Fibroblast of lung (primary cell): Measurements from ENCODE around the gene GEMIN8. TPM values are rescaled to one million over a fixed set of nuclear protein-coding genes. Genes with fewer than 3 reads are reported as not detected.

Experiments used
- DNase-seq, 2 donors: peaks; one replicate each; pipeline versions ENCODE4 v3.0.0 to v3.0.0-alpha.2; 2010; ENCODE audit warnings: low read depth in 2 of 2
- H2AFZ ChIP-seq: 2 replicates; pipeline ENCODE4 v1.5.1; 2012; ENCODE audit warnings: low read length, control low read depth, inconsistent platforms
- H3K27ac ChIP-seq: 2 replicates; pipeline ENCODE4 v1.5.1; 2011; ENCODE audit warnings: low read length, control low read depth; ENCODE audit not compliant: insufficient read depth
- H3K27me3 ChIP-seq: 2 replicates; pipeline ENCODE4 v1.5.1; 2011; ENCODE audit warnings: mild to moderate bottlenecking, low read length; ENCODE audit not compliant: control insufficient read depth, insufficient read depth
- H3K36me3 ChIP-seq: 2 replicates; pipeline ENCODE4 v1.5.1; 2011; ENCODE audit warnings: low read length; ENCODE audit not compliant: control insufficient read depth, insufficient read depth
- H3K4me1 ChIP-seq: 2 replicates; pipeline ENCODE4 v1.5.1; 2011; ENCODE audit warnings: low read length; ENCODE audit not compliant: control insufficient read depth, insufficient read depth; ENCODE audit errors: extremely low read depth
- H3K4me2 ChIP-seq: 2 replicates; pipeline ENCODE4 v1.5.1; 2011; ENCODE audit warnings: low read length, control low read depth; ENCODE audit not compliant: insufficient read depth; ENCODE audit errors: extremely low read depth
- H3K4me3 ChIP-seq, 4 experiments: fragments of 200-600 bp in 1 of 4; sonication (generic) in 1 of 4; replicated peaks in 1 of 4; 2 replicates each; pipeline ENCODE4 v1.5.1; 2011 to 2016; ENCODE audit warnings: low read length in 4 of 4, low read depth in 3 of 4, mild to moderate bottlenecking in 3 of 4, control low read depth in 2 of 4, inconsistent platforms in 1 of 4, mixed read lengths in 1 of 4; ENCODE audit not compliant: insufficient read depth in 1 of 4; ENCODE audit errors: control extremely low read depth in 1 of 4
- H3K79me2 ChIP-seq: 2 replicates; pipeline ENCODE4 v1.5.1; 2012; ENCODE audit warnings: mild to moderate bottlenecking, low read length, inconsistent platforms; ENCODE audit not compliant: control insufficient read depth, insufficient read depth
- H3K9ac ChIP-seq: 2 replicates; pipeline ENCODE4 v1.5.1; 2011; ENCODE audit warnings: mild to moderate bottlenecking, low read length, control low read depth; ENCODE audit not compliant: insufficient read depth
- H3K9me3 ChIP-seq: 2 replicates; pipeline ENCODE4 v1.5.1; 2012; ENCODE audit warnings: low read depth, low read length; ENCODE audit not compliant: control insufficient read depth, insufficient read depth
- H4K20me1 ChIP-seq: 2 replicates; pipeline ENCODE4 v1.5.1; 2011; ENCODE audit warnings: low read length; ENCODE audit not compliant: control insufficient read depth, insufficient read depth; ENCODE audit errors: extremely low read depth
- CTCF ChIP-seq, 2 donors: IDR thresholded peaks in 1 of 2; conservative IDR thresholded peaks in 1 of 2; 1 replicate in 1 of 2; 2 replicates in 1 of 2; pipeline ENCODE4 v1.5.1; 2011 to 2012; ENCODE audit warnings: low read length in 2 of 2, control low read depth in 1 of 2, inconsistent platforms in 1 of 2, low read depth in 1 of 2, mild to moderate bottlenecking in 1 of 2
- EZH2 ChIP-seq: IDR thresholded peaks from 2 replicates; pipeline ENCODE4 v1.5.1; 2012; ENCODE audit warnings: low read length, control low read depth, mild to moderate bottlenecking; ENCODE audit errors: missing control alignments
- polyA plus RNA-seq, 2 donors: library from polyadenylated mRNA; depleted of rRNA in 1 of 2; stranded (reverse) in 1 of 2; unstranded in 1 of 2; fragments of >200 nt; gene quantifications; 2 replicates each; pipeline ENCODE4 v1.2.1, GENCODE V29; 2011 to 2012; ENCODE audit warnings: missing spikeins in 1 of 2
- total RNA-seq: library from RNA; depleted of rRNA; stranded (reverse); fragments of >200 nt; gene quantifications from 2 replicates; pipeline ENCODE4 v1.2.1, GENCODE V29; 2014

The GEMIN8 gene
- total and polyA plus RNA-seq, 2 donors (not counting 1 experiment from before 2014, with no cell fraction given), result 18.2 to 20.1 TPM

DNA sequence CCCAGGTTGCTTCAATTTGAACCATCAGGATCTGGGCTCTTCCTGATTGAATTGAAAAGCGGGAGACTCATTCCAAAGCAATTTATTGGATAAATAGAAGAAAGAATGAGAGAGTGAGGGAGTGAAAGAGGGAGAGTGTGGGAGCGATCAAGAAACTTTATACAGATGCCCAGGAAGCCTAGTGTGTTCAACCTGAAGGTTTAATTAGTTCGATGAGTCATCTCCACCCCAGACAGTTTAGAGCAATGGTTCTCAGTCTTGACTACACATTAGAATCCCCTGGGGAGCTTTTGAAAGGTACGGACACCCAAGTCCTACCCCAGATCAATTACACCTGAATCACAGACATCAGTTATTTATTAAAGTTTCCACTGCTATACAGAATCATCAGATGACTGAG is 61.5 kb downstream of the GEMIN8 start:
- no peak for DNase-seq
- Histone ChIP-seq H3K79me2 (no peaks in the 10 kb centered on the region), H3K4me2 (no peak overlapping the region), H3K36me3 (no peaks in the 10 kb centered on the region), H3K9ac (no peak overlapping the region), H3K4me3 (no peak overlapping the region), H2AFZ (no peak overlapping the region), H3K27me3 (no peaks in the 10 kb centered on the region), H3K27ac (no peak overlapping the region), H3K4me1 (no peaks in the 10 kb centered on the region), H4K20me1 (no peaks in the 10 kb centered on the region), H3K9me3 (no peaks in the 10 kb centered on the region)
- TF ChIP-seq EZH2 (no peak), CTCF (conservative IDR thresholded peaks at IDR 0.05 in 1 of 2, IDR thresholded peaks at IDR 0.05 in 1 of 2; ENCODE audit: low read depth in 1 of 2, low read length in 2 of 2) (no peak)

DNA sequence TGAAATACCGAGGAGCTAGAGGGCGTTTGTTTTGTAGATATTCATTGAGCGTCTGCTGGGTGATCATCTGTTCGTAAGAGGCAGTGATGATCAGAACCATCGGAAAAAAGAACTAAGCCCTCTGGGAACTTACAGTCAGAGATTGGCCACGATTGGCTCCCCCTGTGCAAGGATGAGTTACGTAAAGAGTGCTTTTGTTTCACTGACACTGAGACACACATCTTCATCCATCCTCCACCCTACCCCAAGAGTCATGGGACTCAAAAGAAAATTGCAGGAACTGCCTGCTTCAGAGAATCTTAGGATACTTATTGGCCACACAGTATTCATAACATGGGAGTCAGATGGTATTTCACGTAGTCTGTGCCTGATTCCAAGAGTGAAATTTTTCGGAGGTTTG is 62.1 kb downstream of the GEMIN8 start:
- TF ChIP-seq EZH2 (no peak), CTCF (conservative IDR thresholded peaks at IDR 0.05 in 1 of 2, IDR thresholded peaks at IDR 0.05 in 1 of 2; ENCODE audit: low read depth in 1 of 2, low read length in 2 of 2) (no peak)
- no peaks in the 10 kb centered on the region for H3K4me1 ChIP-seq
- no peak overlapping the region for H3K27ac ChIP-seq
- no peak overlapping the region for H3K9ac ChIP-seq
- no peaks in the 10 kb centered on the region for H4K20me1 ChIP-seq
- H3K27me3 ChIP-seq, result no peaks in the 10 kb centered on the region
- no peaks in the 10 kb centered on the region for H3K36me3 ChIP-seq
- no peak overlapping the region for H3K4me2 ChIP-seq
- no peak overlapping the region for H2AFZ ChIP-seq
- no peaks in the 10 kb centered on the region for H3K79me2 ChIP-seq
- no peak overlapping the region for H3K4me3 ChIP-seq
- no peak for DNase-seq
- H3K9me3 ChIP-seq, result no peaks in the 10 kb centered on the region

DNA sequence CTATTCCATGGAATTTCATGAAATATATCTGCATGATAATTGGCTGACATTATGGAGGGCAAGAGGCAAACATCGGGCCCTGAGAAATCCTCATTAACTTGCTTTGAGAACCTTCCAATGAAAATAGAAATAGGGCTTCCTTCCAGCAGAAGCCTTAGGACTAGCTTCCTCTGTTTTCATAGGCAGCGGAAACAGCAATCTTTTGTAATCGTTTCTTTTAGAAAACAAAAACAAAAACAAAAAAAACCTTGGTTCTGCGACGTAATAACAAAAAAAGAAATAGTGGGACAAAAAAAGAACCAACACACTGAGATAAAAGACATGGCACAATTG is 62.9 kb downstream of the GEMIN8 start:
- H4K20me1 ChIP-seq, result no peaks in the 10 kb centered on the region

More for the DNA sequence above, 62.9 kb downstream of the GEMIN8 start:
- Histone ChIP-seq H3K4me2 (no peak overlapping the region), H3K36me3 (no peaks in the 10 kb centered on the region), H3K9me3 (no peaks in the 10 kb centered on the region), H3K9ac (no peak overlapping the region), H2AFZ (no peak overlapping the region), H3K27me3 (no peaks in the 10 kb centered on the region), H3K4me1 (no peaks in the 10 kb centered on the region), H3K27ac (no peak overlapping the region), H3K79me2 (no peaks in the 10 kb centered on the region), H3K4me3 (no peak overlapping the region)
- DNase-seq, result no peak
- no peak for TF ChIP-seq CTCF (conservative IDR thresholded peaks at IDR 0.05 in 1 of 2, IDR thresholded peaks at IDR 0.05 in 1 of 2; ENCODE audit: low read depth in 1 of 2, low read length in 2 of 2)
- no peak for TF ChIP-seq EZH2
